Stromal cell of bone marrow (primary cell): Measurements from ENCODE around the gene EQTN.
A peak's percentile ranks its signal among the peaks of the same experiment; 100 is the strongest.

Experiments
- DNase-seq: peaks from one replicate; pipeline ENCODE4 v3.0.0-alpha.2; 2012; ENCODE audit warnings: low read depth

Gene EQTN

GRCh38 chr9:27297050-27297449 is at the start of gene EQTN:
TSS of gene EQTN (minus strand) at chr9:27297150. CDS start at chr9:27297055, 95 bp downstream.
- no peak for DNase-seq

GRCh38 chr9:27344776-27345175 is 47.8 kb upstream of the EQTN start:
- DNase-seq, result no peak

GRCh38 chr9:27341545-27342294 is 44.8 kb upstream of the EQTN start:
- DNase-seq, result no peak

GRCh38 chr9:27340961-27341511 is 44.1 kb upstream of the EQTN start:
- no peak for DNase-seq

- DNase-seq, result no peak
Observed at GRCh38 chr9:27340285-27340674, 43.3 kb upstream of the EQTN start.

- DNase-seq, result no peak
Observed at GRCh38 chr9:27339661-27340284, 42.8 kb upstream of the EQTN start.

GRCh38 chr9:27338527-27338903 is 41.6 kb upstream of the EQTN start:
- DNase-seq, result no peak

- no peak for DNase-seq
Observed at GRCh38 chr9:27337833-27338526, 41.0 kb upstream of the EQTN start.

GRCh38 chr9:27337236-27337635 is 40.3 kb upstream of the EQTN start:
- DNase-seq, result no peak

GRCh38 chr9:27336829-27337228 is 39.9 kb upstream of the EQTN start:
- no peak for DNase-seq

GRCh38 chr9:27336126-27336525 is 39.2 kb upstream of the EQTN start:
- no peak for DNase-seq

GRCh38 chr9:27335075-27335474 is 38.1 kb upstream of the EQTN start:
- DNase-seq, result no peak

GRCh38 chr9:27333241-27334052 is 36.5 kb upstream of the EQTN start:
- peak; percentile 50 for DNase-seq

GRCh38 chr9:27331393-27331792 is 34.4 kb upstream of the EQTN start:
- DNase-seq, result no peak

- no peak for DNase-seq
Observed at GRCh38 chr9:27329291-27329690, 32.3 kb upstream of the EQTN start.

GRCh38 chr9:27328483-27328882 is 31.5 kb upstream of the EQTN start:
- DNase-seq, result no peak

- no peak for DNase-seq
Observed at GRCh38 chr9:27311184-27311583, 14.2 kb upstream of the EQTN start.

- DNase-seq, result no peak
Observed at GRCh38 chr9:27310582-27310981, 13.6 kb upstream of the EQTN start.

- no peak for DNase-seq
Observed at GRCh38 chr9:27308691-27309390, 11.9 kb upstream of the EQTN start.

GRCh38 chr9:27304521-27304920 is 7.6 kb upstream of the EQTN start:
- DNase-seq, result no peak

GRCh38 chr9:27303219-27303618 is 6.3 kb upstream of the EQTN start:
- no peak for DNase-seq
